Activated CD4-positive, CD25-positive, alpha-beta regulatory T cell treated with anti-CD3 and anti-CD28 coated beads, Interleukin-2, amount 50 U/mL, for 24 hours (primary cell): ENCODE data around the gene THOP1.

Source experiments
- ATAC-seq, 2 donors: fragments of 150-1000 bp; cut with Tn5 transposase; one replicate each; pipeline ENCODE4 v1.10.0; 2021; ENCODE audit warnings: mild to moderate bottlenecking in 1 of 2, moderate library complexity in 1 of 2

The THOP1 gene

GRCh38 chr19:2804156-2805004 is 19.1 kb downstream of the THOP1 start:
- no peak for ATAC-seq

GRCh38 chr19:2805261-2805900 is 20.1 kb downstream of the THOP1 start:
- no peak for ATAC-seq

GRCh38 chr19:2805991-2806649 is 20.8 kb downstream of the THOP1 start:
- ATAC-seq, result no peak

- no peak for ATAC-seq
Observed at GRCh38 chr19:2806736-2807378, 21.6 kb downstream of the THOP1 start.

- ATAC-seq, result no peak
Observed at GRCh38 chr19:2807379-2808128, 22.3 kb downstream of the THOP1 start.

- no peak for ATAC-seq
Observed at GRCh38 chr19:2808129-2808941, 23.0 kb downstream of the THOP1 start.

- no peak for ATAC-seq
Observed at GRCh38 chr19:2809387-2810140, 24.3 kb downstream of the THOP1 start.

- no peak for ATAC-seq
Observed at GRCh38 chr19:2810141-2811091, 25.1 kb downstream of the THOP1 start.

- ATAC-seq, result no peak
Observed at GRCh38 chr19:2811221-2811722, 26.0 kb downstream of the THOP1 start.

GRCh38 chr19:2811735-2812413 is 26.6 kb downstream of the THOP1 start:
- no peak for ATAC-seq

- no peak for ATAC-seq
Observed at GRCh38 chr19:2812414-2813234, 27.3 kb downstream of the THOP1 start.

- ATAC-seq, result no peak
Observed at GRCh38 chr19:2813235-2814160, 28.2 kb downstream of the THOP1 start.

GRCh38 chr19:2814426-2814825 is 29.1 kb downstream of the THOP1 start:
- ATAC-seq, result no peak

- ATAC-seq, result no peak
Observed at GRCh38 chr19:2815191-2815614, 29.9 kb downstream of the THOP1 start.

GRCh38 chr19:2815923-2816322 is 30.6 kb downstream of the THOP1 start:
- no peak for ATAC-seq

- ATAC-seq, result no peak
Observed at GRCh38 chr19:2816641-2817040, 31.3 kb downstream of the THOP1 start.
